T47D (cell line): ENCODE results near the gene ADIPOR2.

ENCODE experiments used
- DNase-seq, 2 experiments: peaks; one replicate each; pipeline versions ENCODE4 v3.0.0 to v3.0.0-alpha.2; 2011 to 2012; ENCODE audit warnings: low read depth in 1 of 2, low spot score in 1 of 2
- JUND ChIP-seq: IDR thresholded peaks from 2 replicates; pipeline ENCODE4 v1.6.1; 2012; ENCODE audit warnings: low read depth
- in situ Hi-C: cut with HindIII; loops from 2 replicates; pipeline ENCODE4 v1.10.0; 2016; ENCODE audit warnings: low sequenced_read_pairs, low pct_unique_long_range_greater_than_20kb

The ADIPOR2 gene

DNA sequence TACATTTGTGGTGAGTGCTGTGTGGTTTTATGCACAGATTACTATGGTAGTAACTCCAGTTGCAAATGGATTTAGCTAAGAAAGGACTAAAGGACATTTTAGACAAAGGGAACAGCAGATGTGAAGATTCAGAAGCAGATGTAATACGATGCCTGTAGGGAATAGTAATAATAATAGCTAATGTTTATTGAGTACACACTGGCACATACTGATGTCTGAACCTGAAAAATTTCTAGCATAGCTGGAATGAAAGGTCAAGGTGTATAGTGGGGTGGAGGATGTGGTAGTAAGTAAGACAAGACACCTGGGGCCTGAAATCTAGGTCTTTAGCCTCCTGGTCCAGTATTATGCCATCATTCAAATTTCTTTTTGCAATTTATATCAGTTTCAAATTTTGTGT is 75.2 kb downstream of the ADIPOR2 start:
- in situ Hi-C loops, result no loop called here
- no peak for TF ChIP-seq JUND
- no peak for DNase-seq

GRCh38 chr12:1767407-1768090 is 76.7 kb downstream of the ADIPOR2 start:
- no peak for TF ChIP-seq JUND
- in situ Hi-C loops, result no loop called here
- no peak for DNase-seq

GRCh38 chr12:1768615-1769014 is 77.7 kb downstream of the ADIPOR2 start:
- no peak for DNase-seq
- TF ChIP-seq JUND, result no peak

DNA sequence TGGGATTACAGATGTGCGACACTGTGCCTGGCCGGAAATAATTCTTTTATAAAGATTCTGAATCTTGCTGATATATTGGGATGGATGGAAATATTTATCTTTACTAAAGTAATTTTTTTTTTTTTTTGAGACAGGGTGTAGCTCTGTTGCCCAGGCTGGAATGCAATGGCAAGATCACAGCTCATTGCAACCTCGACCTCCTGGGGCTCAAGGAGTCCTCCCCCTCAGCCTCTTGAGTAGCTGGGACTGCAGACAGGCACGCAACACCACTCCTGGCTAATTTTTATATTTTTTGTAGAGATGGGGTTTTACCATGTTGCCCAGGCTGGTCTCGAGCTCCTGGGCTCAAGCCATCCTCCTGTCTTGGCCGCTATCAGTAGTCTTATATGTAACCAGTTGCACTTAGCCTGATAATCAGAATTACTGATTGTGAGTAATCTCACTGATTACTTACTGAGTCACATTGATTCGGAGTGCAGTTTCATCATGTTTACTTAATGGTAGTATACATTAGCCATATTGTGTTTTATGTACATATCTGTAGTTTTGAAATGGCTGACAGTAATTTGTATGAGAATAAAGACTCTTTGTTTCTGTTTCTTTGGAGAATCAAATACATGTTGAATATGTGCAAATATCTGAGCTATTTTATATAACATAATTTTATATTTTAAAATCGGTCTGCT is 79.1 kb downstream of the ADIPOR2 start:
- no peak for DNase-seq
- in situ Hi-C loops, result no loop called here
- no peak for TF ChIP-seq JUND

More at GRCh38 chr12:1768615-1769014, 77.7 kb downstream of the ADIPOR2 start:
- in situ Hi-C loops, result no loop called here

DNA sequence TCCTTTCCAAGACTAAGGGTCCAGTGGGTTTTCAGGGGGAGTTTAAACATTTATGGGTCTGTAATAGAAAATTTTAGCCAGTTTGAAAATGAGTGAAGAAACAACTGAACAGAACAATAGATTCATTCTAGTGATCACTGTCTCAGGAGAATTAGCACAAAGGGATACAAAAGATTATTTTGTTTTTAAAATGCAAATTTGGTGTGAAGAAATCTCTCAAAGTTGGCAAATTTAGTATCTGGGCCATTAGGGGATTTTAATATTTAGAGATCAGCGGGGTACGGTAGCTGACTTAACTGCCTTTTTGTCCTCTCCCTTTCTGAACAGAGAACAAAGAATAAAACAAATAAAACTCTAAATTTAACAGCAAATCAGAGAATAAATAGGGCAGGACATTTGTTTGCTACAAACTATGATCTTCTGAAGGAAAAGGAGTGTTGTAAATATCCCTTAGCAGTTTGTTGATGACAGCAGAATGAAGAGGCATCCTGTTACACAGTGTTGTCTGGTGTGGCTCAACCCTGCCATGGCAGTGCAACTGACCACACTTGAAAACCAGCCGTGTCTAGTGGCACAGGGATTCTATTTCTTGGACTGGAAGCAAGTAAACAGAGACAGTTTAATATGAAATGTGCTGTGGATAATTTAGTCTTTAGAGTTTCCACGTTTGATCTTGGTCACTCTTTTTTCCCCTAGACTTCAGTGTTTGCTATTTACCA is 83.2 kb downstream of the ADIPOR2 start:
- no peak for DNase-seq
- TF ChIP-seq JUND, result no peak
- in situ Hi-C loops, result no loop called here

DNA sequence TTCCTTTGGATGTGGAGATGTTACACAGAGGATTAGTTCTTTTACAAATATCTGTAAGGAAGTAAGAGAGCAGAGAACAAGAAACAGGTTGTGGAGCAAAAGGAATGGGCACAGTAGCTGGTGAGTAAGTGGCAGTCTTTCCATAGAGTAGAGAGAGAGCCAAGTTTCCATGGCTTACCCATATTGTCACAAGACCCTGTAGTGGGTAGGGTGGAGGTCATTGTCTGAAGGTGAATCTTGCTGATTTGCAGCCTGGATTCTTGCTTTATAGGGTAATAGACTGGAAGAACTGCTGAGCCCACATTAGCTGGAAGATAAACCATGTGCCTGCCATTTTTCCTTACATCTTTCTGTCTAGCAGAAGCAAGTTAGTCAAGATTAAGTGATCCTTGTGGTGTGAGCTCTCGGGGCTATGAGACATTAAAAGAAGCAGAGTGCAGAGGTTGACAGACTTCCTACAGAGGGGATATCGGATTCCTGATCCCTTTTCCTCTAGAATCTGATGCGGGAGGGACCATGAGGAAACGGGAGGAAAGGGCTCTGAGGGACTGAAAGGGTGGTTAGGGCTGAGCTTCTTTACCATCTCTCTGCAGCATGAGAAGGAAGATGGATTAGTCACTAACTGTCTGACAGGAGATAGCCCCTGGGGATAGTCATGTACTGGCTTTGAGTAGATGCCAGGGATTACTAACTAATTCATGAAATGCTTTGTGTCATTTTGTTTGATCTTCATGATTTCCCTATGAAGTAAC is 85.5 kb downstream of the ADIPOR2 start:
- DNase-seq, result no peak
- in situ Hi-C loops, result no loop called here
- TF ChIP-seq JUND, result no peak

- in situ Hi-C loops, result no loop called here
- no peak for TF ChIP-seq JUND
- no peak for DNase-seq
Observed at GRCh38 chr12:1777798-1778197, 86.9 kb downstream of the ADIPOR2 start.

- in situ Hi-C loops, result no loop called here
- no peak for DNase-seq
- no peak for TF ChIP-seq JUND
Observed at GRCh38 chr12:1778911-1779310, 88.0 kb downstream of the ADIPOR2 start.

- in situ Hi-C loops, result no loop called here
- TF ChIP-seq JUND, result no peak
- no peak for DNase-seq
Observed at GRCh38 chr12:1779783-1780182, 88.9 kb downstream of the ADIPOR2 start.

DNA sequence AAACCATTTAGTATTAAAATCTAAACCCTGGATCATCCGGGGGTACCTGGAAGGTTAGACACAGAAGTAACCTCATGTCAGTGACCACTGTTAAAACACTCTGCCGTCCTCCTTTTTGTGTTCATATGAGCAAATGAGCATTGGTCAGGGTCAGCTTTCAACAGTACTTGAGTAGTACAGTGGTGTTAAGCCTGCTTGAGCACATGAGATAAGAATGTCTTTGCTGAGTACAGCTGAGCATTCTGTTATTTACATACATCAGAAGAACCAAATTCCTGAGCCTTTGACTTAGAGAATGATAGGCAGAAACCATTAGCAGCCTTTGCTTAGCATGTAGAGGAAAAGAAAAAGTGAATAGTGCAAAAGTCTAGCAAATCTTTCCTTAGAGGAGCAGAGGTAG is 90.9 kb downstream of the ADIPOR2 start:
- in situ Hi-C loops, result no loop called here
- no peak for TF ChIP-seq JUND
- no peak for DNase-seq

DNA sequence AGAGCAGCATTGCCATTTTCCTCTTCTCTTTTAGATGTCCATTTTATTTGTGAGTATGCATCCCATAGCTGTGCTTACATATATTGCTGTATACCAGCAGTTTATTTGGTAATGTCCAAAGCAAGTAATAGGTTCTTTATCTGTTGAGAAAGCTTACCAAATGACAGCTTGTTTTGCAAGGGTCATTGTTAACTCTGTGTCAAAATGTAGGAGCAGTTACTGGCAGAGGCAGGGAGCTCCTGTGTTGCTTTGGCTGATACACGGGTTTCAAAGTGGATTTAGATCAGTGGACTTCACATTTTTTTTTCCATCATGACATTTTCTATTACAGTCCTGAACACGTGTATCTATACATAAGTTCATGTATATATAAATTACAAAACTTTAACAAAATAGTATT is 91.3 kb downstream of the ADIPOR2 start:
- in situ Hi-C loops, result no loop called here
- no peak for TF ChIP-seq JUND
- DNase-seq, result no peak

- TF ChIP-seq JUND, result no peak
- no peak for DNase-seq
- in situ Hi-C loops, result no loop called here
Observed at GRCh38 chr12:1787714-1788113, 96.8 kb downstream of the ADIPOR2 start.
